ENCODE results near the gene MAGIX. TPM values are rescaled to one million over a fixed set of nuclear protein-coding genes. Genes with fewer than 3 reads are reported as not detected.
"Not testable (repeated sequence)": the region's sequence is repeated elsewhere in the genome, so short reads cannot be mapped to it uniquely, and the experiment has no call there.

The MAGIX gene
- total RNA-seq, 1 donor = 1.8 TPM

DNA sequence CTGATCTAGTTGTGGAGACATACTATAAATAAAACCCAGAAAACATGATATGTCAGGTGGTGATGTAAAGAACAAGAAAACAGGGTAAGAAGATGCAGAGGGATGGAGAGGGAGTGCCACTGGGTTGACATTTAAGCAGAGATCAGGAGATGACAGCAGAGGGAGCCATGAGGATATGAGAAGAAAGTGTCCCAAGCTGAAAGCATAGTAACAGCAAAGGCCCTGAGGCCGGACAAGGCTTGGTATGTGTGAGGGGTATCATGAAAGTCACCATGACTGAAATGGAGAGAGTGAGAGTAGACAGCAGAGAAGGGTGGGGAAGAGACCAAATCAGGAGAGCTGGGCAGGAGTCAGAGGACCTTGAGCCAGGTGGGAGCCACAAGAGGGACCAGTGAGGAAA lies 42.5 kb upstream of the MAGIX start:
- TF ChIP-seq, protein P1, sequence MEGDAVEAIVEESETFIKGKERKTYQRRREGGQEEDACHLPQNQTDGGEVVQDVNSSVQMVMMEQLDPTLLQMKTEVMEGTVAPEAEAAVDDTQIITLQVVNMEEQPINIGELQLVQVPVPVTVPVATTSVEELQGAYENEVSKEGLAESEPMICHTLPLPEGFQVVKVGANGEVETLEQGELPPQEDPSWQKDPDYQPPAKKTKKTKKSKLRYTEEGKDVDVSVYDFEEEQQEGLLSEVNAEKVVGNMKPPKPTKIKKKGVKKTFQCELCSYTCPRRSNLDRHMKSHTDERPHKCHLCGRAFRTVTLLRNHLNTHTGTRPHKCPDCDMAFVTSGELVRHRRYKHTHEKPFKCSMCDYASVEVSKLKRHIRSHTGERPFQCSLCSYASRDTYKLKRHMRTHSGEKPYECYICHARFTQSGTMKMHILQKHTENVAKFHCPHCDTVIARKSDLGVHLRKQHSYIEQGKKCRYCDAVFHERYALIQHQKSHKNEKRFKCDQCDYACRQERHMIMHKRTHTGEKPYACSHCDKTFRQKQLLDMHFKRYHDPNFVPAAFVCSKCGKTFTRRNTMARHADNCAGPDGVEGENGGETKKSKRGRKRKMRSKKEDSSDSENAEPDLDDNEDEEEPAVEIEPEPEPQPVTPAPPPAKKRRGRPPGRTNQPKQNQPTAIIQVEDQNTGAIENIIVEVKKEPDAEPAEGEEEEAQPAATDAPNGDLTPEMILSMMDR (IDR thresholded peaks at IDR 0.05; ENCODE audit: extremely low read depth, low read depth, low read length) = no peak
- no peaks in the 10 kb centered on the region for H3K9me3 ChIP-seq (ENCODE audit: low read depth, low read length)

DNA sequence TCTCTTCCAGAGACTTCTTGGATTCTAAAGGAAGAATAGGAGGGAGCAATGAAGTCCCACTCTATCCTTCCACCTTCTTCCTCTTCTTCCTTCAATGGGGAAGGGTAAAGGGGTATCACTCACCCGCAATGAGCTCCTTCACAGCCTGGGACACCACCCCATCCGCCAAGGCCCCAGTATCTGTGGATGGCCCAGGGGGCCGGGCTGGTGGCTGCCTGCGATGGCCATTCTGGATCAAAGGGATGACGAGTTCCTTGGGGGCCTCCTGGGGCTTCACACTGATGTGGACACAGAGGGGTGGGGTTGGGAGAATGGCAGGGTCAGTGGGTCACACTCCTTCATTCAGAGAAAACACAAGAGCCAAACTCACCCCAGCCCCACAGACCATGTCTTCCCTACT lies 40.1 kb upstream of the MAGIX start:
- TF ChIP-seq, protein P1 (IDR thresholded peaks at IDR 0.05; ENCODE audit: extremely low read depth, low read depth, low read length) = no peak
- Histone ChIP-seq H3K79me2 (ENCODE audit: insufficient read depth, low read length) (peaks cover 19% of the 10 kb centered on the region), H3K27me3 (ENCODE audit: insufficient read depth, low read length) (no peaks in the 10 kb centered on the region), H3K4me1 (ENCODE audit: insufficient read depth, low read length) (peaks cover 5% of the 10 kb centered on the region), H4K20me1 (ENCODE audit: insufficient read depth, low read length) (no peaks in the 10 kb centered on the region), H3K27ac (ENCODE audit: low read depth, low read length) (peak overlapping the region; percentile 77), H3K4me2 (ENCODE audit: insufficient read depth, low read length) (peak overlapping the region; percentile 70), H3K36me3 (ENCODE audit: insufficient read depth, low read length) (no peaks in the 10 kb centered on the region), H3K4me3 (ENCODE audit: insufficient read depth, low read length) (peak overlapping the region; percentile 81), H2AFZ (ENCODE audit: low read length) (no peak overlapping the region), H3K9me3 (ENCODE audit: low read depth, low read length) (no peaks in the 10 kb centered on the region)
- DNase-seq (ENCODE audit: insufficient read length, low spot score, missing footprints) = no peak

More for the DNA sequence above, 42.5 kb upstream of the MAGIX start:
- Histone ChIP-seq H4K20me1 (ENCODE audit: insufficient read depth, low read length) (no peaks in the 10 kb centered on the region), H3K79me2 (ENCODE audit: insufficient read depth, low read length) (peaks cover 19% of the 10 kb centered on the region), H3K4me3 (ENCODE audit: insufficient read depth, low read length) (no peak overlapping the region), H3K27ac (ENCODE audit: low read depth, low read length) (no peak overlapping the region), H2AFZ (ENCODE audit: low read length) (no peak overlapping the region), H3K4me1 (ENCODE audit: insufficient read depth, low read length) (peaks cover 5% of the 10 kb centered on the region), H3K36me3 (ENCODE audit: insufficient read depth, low read length) (peaks cover 5% of the 10 kb centered on the region), H3K27me3 (ENCODE audit: insufficient read depth, low read length) (no peaks in the 10 kb centered on the region), H3K4me2 (ENCODE audit: insufficient read depth, low read length) (no peak overlapping the region)
- DNase-seq (ENCODE audit: insufficient read length, low spot score, missing footprints) = peak; percentile 46

DNA sequence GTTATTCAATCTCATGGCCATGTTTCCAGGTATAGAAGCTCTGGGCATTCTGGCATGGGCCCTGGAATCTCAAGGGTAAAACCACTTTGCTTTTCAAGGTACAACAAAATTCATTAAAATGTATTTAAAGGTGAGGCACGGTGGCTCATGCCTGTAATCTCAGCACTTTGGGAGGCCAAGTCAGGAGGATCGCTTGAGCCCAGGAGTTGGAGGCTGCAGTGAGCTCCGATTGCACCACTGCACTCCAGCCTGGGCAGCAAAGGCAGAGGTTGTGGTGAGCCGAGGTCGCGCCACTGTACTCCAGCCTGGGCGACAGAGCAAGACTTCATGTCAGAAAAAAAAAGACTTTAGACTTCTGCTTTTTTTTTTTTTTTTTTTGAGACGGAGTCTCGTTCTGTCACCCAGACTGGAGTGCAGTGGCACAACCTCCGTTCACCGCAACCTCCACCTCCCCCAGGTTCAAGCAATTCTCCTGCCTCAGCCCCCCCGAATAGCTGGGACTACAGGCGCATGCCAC lies 34.8 kb upstream of the MAGIX start:
- not testable (repeated sequence) for H3K36me3 ChIP-seq (ENCODE audit: insufficient read depth, low read length); H2AFZ ChIP-seq (ENCODE audit: low read length); H3K27me3 ChIP-seq (ENCODE audit: insufficient read depth, low read length); H3K9me3 ChIP-seq (ENCODE audit: low read depth, low read length); H4K20me1 ChIP-seq (ENCODE audit: insufficient read depth, low read length); H3K4me1 ChIP-seq (ENCODE audit: insufficient read depth, low read length); H3K4me2 ChIP-seq (ENCODE audit: insufficient read depth, low read length); H3K27ac ChIP-seq (ENCODE audit: low read depth, low read length); H3K4me3 ChIP-seq (ENCODE audit: insufficient read depth, low read length); H3K79me2 ChIP-seq (ENCODE audit: insufficient read depth, low read length); DNase-seq (ENCODE audit: insufficient read length, low spot score, missing footprints)

DNA sequence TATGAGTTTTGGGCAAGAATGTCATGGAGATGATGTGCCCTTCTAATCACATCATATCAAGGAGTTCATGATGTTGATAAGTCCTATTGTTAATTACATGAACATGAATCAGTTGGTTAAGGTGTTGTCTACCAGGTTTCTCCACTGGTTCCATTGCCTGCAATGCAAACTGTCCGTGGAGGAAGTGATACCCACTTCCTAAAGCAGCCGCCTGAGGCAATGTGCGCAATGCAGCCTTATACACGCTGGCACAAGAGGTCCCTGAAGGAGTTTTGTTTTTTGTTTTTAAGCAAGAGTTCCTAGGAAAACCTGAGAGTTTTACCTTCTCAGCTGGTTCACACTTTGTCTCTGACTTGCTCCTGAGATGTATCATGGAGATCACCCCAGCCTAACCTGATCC lies 33.1 kb upstream of the MAGIX start:
- DNase-seq (ENCODE audit: insufficient read length, low spot score, missing footprints) = no peak
- no peaks in the 10 kb centered on the region for H3K36me3 ChIP-seq (ENCODE audit: insufficient read depth, low read length)

DNA sequence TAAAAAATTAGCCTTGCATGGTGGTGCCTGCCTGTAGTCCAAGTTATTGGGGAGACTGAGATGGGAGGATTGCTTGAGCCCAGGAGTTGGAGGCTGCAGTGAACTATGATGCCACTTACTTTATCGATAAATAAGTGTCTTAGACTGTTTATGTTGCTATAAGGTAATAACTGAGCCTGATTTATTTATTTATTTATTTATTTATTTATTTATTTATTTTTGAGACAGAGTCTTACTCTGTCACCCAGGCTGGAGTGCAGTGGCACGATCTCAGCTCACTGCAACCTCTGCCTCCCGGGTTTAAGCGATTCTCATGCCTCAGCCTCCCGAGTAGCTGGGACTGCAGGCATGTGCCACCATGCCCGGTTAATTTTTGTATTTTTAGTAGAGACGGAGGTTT lies 30.3 kb upstream of the MAGIX start:
- not testable (repeated sequence) for H3K27me3 ChIP-seq (ENCODE audit: insufficient read depth, low read length)

More for the DNA sequence above, 33.1 kb upstream of the MAGIX start:
- Histone ChIP-seq H3K4me1 (ENCODE audit: insufficient read depth, low read length) (no peaks in the 10 kb centered on the region), H3K4me3 (ENCODE audit: insufficient read depth, low read length) (no peak overlapping the region), H3K4me2 (ENCODE audit: insufficient read depth, low read length) (no peak overlapping the region), H3K79me2 (ENCODE audit: insufficient read depth, low read length) (no peaks in the 10 kb centered on the region), H3K27me3 (ENCODE audit: insufficient read depth, low read length) (no peaks in the 10 kb centered on the region), H2AFZ (ENCODE audit: low read length) (no peak overlapping the region), H3K9me3 (ENCODE audit: low read depth, low read length) (no peaks in the 10 kb centered on the region), H4K20me1 (ENCODE audit: insufficient read depth, low read length) (no peaks in the 10 kb centered on the region), H3K27ac (ENCODE audit: low read depth, low read length) (no peak overlapping the region)
- TF ChIP-seq, protein P1 (IDR thresholded peaks at IDR 0.05; ENCODE audit: extremely low read depth, low read depth, low read length) = no peak

More for the DNA sequence above, 30.3 kb upstream of the MAGIX start:
- not testable (repeated sequence) for H2AFZ ChIP-seq (ENCODE audit: low read length); H3K9me3 ChIP-seq (ENCODE audit: low read depth, low read length); H3K4me3 ChIP-seq (ENCODE audit: insufficient read depth, low read length); H4K20me1 ChIP-seq (ENCODE audit: insufficient read depth, low read length); H3K27ac ChIP-seq (ENCODE audit: low read depth, low read length); H3K4me2 ChIP-seq (ENCODE audit: insufficient read depth, low read length); H3K4me1 ChIP-seq (ENCODE audit: insufficient read depth, low read length); H3K79me2 ChIP-seq (ENCODE audit: insufficient read depth, low read length); H3K36me3 ChIP-seq (ENCODE audit: insufficient read depth, low read length)
- peak; percentile 29 for DNase-seq (ENCODE audit: insufficient read length, low spot score, missing footprints)
